GM19372 (cell line): Measurements from ENCODE around the gene SORCS2.

Source experiments
- ATAC-seq: cut with Tn5 transposase; IDR thresholded peaks from one replicate; pipeline ENCODE4 v1.9.1; 2021; ENCODE audit warnings: mild to moderate bottlenecking, low read depth, moderate library complexity; ENCODE audit not compliant: unreplicated experiment

Gene SORCS2

GRCh38 chr4:7717161-7717560 lies 524.8 kb downstream of the SORCS2 start:
- no peak for ATAC-seq

DNA sequence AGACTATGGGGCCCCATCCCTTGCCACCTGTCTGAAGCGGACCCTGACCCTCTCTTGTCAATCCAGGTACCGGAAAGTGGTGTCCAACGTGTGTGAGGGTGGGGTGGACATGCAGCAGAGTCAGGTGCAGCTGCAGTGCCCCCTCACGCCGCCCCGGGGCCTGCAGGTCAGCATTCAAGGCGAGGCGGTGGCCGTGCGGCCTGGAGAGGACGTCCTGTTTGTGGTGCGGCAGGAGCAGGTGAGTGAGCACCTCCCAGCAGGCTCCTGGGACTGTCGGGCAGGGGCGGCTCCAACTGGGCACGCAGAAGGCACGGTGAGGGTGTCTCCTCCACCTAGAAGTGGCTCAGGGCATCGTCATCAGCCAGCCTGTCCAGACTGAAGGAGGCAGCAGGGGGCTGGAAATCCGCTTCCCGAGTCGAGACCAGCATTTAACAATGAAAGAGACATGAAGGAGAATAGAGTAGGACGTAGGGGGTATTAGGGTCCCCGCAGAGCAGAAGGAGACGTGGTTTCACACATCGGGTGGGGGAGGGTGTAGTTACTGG lies 525.7 kb downstream of the SORCS2 start:
- no peak for ATAC-seq

DNA sequence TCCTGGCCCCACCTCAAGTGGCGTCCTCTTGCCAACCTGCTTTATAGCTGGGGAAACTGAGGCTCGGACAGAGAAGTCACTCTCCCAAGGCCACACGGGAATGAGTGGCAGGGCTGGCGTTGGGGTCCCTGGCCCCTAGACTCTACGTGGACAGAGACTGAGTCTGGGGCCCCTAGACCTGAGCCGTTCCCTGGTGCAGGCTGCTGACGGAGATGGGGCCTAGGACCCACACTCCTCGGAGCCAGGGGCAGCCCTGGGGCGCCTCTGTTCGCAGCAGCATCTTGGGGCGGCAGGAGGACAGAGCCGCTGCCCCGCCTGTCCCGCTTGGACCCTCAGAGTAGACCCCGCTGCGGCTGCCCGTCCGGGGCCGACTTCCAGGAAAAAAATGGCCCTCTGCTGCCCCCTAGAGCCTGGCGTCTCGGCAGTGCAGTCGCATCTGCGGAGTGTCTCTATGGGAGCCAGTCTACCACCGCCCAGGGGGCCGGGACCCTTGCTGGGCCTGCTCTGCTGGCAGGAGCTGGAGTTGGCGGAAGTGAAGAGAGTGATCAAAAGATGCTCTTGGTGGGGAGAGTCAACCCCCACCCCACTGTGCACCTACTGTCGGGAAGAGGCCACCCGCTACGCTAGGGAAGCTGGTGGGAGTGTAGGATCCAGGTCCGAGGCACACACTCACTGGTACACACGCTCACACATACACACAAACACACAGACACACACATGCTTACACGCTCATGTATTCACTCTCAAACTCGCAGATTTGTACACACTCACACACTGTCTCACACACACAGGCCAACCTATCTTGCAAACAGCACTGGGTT lies 527.2 kb downstream of the SORCS2 start:
- no peak for ATAC-seq

DNA sequence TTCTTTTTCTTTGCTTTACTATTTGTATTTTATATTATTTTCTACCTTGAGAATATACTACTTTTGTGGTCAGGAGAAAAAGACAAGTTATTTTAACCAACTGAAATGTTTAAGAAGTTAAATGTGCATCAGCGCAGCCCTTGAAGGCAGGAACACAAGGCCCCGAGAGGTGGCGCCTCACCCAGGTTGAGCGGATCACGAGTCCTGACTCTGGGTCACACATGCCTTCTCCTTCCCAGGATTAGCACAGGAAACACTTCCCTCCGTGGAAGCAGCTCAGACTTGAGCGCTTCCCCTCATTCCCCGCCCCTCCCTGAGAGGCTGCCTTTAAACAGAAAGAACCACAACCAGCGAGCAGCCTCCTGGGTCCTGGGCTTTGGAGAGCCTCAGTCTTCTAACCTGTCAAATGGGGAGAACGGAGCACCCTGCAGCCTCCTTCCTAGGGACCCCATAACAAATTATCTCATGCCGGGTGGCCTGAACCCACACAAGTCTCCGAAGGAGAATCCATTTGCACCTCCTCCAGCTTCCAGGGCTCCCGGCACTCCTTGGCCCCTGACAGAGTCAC lies 529.7 kb downstream of the SORCS2 start:
- no peak for ATAC-seq

GRCh38 chr4:7722766-7723387 lies 530.5 kb downstream of the SORCS2 start:
- ATAC-seq = no peak

DNA sequence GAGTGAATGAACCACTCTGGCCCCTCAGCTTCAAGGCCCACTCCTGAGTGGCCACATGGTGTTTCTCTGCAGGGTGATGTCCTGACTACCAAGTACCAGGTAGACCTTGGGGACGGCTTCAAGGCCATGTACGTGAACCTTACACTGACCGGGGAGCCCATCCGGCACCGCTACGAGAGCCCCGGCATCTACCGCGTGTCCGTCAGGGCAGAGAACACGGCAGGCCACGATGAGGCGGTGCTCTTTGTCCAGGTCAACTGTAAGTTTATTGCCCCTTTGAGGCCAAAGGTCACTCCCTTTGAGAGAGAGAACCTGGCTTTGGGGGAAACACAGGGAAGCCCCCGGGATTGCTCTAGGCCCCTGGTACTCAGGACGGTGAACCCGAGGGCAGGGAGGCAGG lies 531.3 kb downstream of the SORCS2 start:
- ATAC-seq = no peak

- no peak for ATAC-seq
Measured at GRCh38 chr4:7725951-7726350, 533.6 kb downstream of the SORCS2 start.

GRCh38 chr4:7726665-7727413 lies 534.5 kb downstream of the SORCS2 start:
- no peak for ATAC-seq

DNA sequence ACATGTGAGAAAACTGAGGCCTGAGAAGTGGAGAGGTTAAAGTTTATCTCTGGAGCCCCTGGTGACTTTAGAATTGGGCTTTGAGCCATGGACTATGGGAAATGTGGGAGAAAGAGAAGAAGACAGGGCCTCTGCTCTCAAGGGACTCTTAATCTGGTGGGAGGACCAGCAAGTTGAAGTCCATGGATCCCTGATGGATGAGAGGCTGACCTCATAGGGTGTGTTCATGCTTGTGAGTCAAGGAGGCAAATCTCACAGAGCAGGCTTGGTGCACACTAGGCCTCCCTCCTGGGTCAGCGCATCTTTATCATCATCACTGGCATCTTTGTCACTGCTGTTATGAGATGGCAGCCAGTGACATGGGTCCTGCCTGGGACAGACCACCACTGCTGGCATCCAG lies 535.4 kb downstream of the SORCS2 start:
- ATAC-seq = no peak

DNA sequence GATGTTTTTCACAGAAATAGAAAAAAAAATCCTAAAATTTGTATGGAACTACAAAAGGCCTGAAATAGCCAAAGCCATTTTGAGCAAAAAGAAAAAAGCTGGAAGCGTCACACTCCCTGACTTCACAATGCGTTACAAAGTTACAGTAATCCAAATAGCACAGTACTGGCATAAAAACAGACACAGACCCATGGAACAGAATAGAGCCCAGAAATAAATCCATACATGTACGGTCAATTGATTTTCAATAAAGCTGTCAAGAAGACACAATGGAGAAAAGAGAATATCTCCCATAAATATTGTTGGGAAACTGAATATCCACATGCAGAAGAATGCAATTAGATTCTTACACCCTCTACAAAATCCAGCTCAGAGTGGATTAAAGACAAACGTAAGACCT lies 539.1 kb downstream of the SORCS2 start:
- no peak for ATAC-seq

DNA sequence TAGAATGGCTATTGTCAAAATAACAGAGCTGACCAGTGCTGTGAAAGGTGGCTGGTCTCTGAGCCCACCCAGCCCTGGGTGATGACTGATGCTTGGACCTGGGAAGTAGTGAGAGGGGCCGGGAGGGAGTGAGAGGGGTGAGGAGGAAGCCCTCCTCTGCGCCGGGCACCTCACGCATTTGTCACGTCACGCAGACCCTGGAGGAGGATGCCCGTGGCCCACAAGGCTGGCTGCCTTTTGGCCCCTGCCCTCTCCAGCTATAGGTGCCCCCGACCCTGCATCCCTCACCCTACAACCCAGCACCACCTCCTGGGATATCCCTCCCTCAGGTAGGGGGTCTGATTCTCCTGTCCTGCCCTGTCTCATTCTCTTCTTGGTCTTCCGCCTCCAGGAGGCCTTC lies 539.9 kb downstream of the SORCS2 start:
- ATAC-seq = no peak

DNA sequence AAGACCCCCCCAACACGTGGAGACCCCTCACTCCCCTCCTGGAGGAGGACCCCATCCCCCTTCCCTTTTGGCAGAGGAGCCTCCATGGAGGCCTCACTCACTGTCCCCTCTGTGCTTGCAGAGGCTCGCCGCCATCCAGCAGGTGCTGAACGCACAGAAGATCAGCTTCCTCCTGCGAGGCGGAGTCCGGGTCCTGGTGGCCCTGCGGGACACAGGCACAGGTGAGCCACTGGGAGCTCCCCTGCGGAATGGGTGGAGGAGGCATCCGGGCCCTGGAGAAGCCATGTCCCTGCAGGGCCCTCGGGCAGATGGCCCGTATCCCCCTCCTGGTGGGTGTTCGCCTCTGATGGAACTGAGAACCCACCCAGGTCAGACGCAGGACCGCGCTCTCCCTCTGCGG lies 540.9 kb downstream of the SORCS2 start:
- no peak for ATAC-seq

- ATAC-seq = no peak
Measured at GRCh38 chr4:7733801-7734650, 541.7 kb downstream of the SORCS2 start.

DNA sequence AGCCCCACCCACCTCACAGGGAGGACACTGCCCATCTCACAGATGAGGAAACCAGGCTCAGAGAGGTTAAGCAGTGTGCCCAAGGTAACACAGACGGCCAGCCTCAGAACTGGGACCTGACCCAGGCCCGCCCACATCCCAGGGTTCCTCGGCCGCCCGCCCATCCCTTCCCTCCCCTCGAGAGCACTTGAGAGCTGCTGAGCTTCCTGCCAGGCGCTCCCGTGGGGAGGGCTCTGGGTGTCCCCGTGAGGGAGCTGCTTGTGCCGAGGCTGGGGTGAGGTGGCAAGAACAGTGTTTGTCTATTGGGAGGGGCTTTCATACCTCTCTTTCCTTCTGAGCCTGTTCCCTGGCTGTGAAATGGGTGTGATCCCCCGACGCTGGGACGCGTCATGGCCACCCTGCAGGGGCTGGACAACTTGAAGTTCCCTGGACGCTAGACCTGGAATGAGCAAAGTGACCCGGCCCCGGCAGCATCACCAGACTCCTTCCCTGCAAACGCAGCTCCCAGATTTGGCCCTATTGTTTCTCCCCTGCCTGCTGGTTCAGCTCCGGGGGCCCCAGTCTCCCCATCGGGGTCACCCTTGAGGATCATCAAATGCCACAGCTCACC lies 542.4 kb downstream of the SORCS2 start:
- ATAC-seq = no peak

- ATAC-seq = no peak
Measured at GRCh38 chr4:7735395-7735794, 543.1 kb downstream of the SORCS2 start.

DNA sequence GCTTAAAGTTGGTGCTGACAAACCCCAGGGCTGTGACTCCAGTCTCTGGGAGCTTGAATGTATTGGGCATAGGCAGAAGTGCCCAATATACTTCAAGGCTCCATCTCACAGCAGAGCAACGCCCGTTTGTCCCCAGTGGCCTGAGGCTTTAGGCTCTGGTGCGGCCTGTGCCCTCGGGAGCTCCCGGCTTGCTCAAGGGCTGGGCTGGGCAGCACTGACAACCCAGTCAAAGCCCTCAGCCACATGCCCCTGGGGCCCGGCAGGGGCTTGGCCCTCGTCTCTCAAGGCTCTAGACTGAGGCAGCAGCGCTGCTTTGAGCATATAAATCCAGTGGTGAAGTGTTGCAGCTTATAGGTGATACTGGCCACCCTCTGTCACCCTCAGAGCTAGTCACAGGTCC lies 543.6 kb downstream of the SORCS2 start:
- no peak for ATAC-seq

DNA sequence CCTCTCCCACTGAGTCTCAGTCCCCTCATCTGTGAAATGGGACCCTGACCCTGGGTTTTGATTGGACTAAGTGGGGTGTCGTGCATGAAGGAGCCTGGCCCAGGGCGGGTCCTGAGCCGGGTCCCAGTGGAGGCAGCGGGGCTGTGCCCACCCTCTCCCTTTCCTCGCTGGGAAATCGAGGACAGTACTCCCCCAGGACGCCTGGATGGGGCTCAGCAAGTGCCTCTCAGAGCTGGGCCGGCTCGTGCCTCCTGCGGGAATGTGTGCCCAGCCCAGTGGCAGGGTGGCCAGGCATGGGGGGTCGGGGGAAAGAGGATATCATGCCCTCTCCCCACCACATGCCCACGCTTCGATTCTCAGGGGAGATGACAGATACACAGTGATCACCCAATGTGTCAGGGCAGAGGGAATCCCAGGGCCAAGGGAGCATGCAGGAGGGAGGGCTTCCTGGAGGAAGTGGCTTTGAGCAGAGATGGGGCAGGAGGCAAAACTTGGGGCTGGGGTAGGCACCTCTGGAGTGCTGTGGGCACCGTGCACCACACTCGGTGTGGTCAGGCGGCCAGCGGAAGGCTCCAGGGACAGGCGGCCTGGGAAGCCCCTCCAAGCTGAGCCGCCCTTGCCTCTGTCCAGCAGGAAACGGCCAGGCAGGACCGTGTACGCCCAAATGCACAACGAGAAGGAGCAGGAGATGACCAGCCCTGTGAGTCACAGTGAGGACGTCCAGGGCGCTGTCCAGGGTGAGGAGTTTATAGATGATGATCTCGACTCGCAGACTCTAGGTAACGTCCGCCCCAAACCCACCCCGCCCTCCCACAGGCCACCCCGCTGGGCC lies 544.3 kb downstream of the SORCS2 start:
- no peak for ATAC-seq

GRCh38 chr4:7737268-7737645 lies 544.9 kb downstream of the SORCS2 start:
- no peak for ATAC-seq
